Inferior parietal cortex (tissue), 1 donor: ENCODE results near the gene MCTS1.
"Not testable (repeated sequence)": the region's sequence is repeated elsewhere in the genome, so short reads cannot be mapped to it uniquely, and the experiment has no call there.

ENCODE experiments used
- DNase-seq: peaks from one replicate; pipeline ENCODE4 v3.0.0-alpha.2; 2016; ENCODE audit errors: extremely low spot score

MCTS1 gene

GRCh38 chrX:120603707-120604360 is at the start of gene MCTS1:
MCTS1 (plus strand) TSS chrX:120604101; CDS start chrX:120604237, 136 bp downstream.
- DNase-seq, result peak; percentile 80

GRCh38 chrX:120556251-120556650 is 47.6 kb upstream of the MCTS1 start:
- no peak for DNase-seq

- no peak for DNase-seq
Observed at GRCh38 chrX:120559804-120560203, 44.1 kb upstream of the MCTS1 start.

GRCh38 chrX:120560405-120560841 is 43.5 kb upstream of the MCTS1 start:
- peak; percentile 23 for DNase-seq

GRCh38 chrX:120560842-120561633 is 42.9 kb upstream of the MCTS1 start, which contains the start of gene CUL4B:
CUL4B (minus strand) TSS chrX:120560962; CDS start chrX:120560638, 324 bp downstream.
- DNase-seq, result peak; percentile 87

- DNase-seq, result peak; percentile 63
Observed at GRCh38 chrX:120561634-120562568, 42.0 kb upstream of the MCTS1 start.

- DNase-seq, result no peak
Observed at GRCh38 chrX:120562569-120562926, 41.4 kb upstream of the MCTS1 start.

GRCh38 chrX:120564925-120565324 is 39.0 kb upstream of the MCTS1 start:
- no peak for DNase-seq

- DNase-seq, result no peak
Observed at GRCh38 chrX:120566817-120567216, 37.1 kb upstream of the MCTS1 start.

GRCh38 chrX:120568035-120568434 is 35.9 kb upstream of the MCTS1 start:
- no peak for DNase-seq

GRCh38 chrX:120568609-120569008 is 35.3 kb upstream of the MCTS1 start:
- no peak for DNase-seq

- DNase-seq, result no peak
Observed at GRCh38 chrX:120570011-120570600, 33.8 kb upstream of the MCTS1 start.

GRCh38 chrX:120573806-120574205 is 30.1 kb upstream of the MCTS1 start:
- DNase-seq, result not testable (repeated sequence)

GRCh38 chrX:120575379-120576114 is 28.4 kb upstream of the MCTS1 start:
- DNase-seq, result no peak

- DNase-seq, result no peak
Observed at GRCh38 chrX:120585702-120586101, 18.2 kb upstream of the MCTS1 start.

- DNase-seq, result peak; percentile 5
Observed at GRCh38 chrX:120604361-120604782, 471 bp downstream of the MCTS1 start.

- DNase-seq, result no peak
Observed at GRCh38 chrX:120612086-120612485, 8.2 kb downstream of the MCTS1 start.

GRCh38 chrX:120614816-120615215 is 10.9 kb downstream of the MCTS1 start:
- no peak for DNase-seq

GRCh38 chrX:120617996-120618630 is 14.2 kb downstream of the MCTS1 start:
- no peak for DNase-seq

- no peak for DNase-seq
Observed at GRCh38 chrX:120625371-120625770, 21.5 kb downstream of the MCTS1 start.
